ENCODE results near the gene MRFAP1L1.
"Not testable (repeated sequence)": the region's sequence is repeated elsewhere in the genome, so short reads cannot be mapped to it uniquely, and the experiment has no call there.

GRCh38 chr4:6672541-6673190, 37.0 kb downstream of the MRFAP1L1 start:
- TF ChIP-seq EZH2 (IDR thresholded peaks at IDR 0.05; ENCODE audit: low read length); CTCF (optimal IDR thresholded peaks at IDR 0.05 in 1 of 3, IDR thresholded peaks at IDR 0.05 in 1 of 3, conservative IDR thresholded peaks at IDR 0.05 in 1 of 3; ENCODE audit: extremely low read depth in 1 of 3, insufficient read depth in 2 of 3, low read length in 3 of 3): not testable (repeated sequence)

Data from keratinocyte (primary cell).